Measurements from ENCODE around the gene CADPS.

Gene CADPS

GRCh38 chr3:62392626-62393292 lies 482.5 kb downstream of the CADPS start:
- DNase-seq (ENCODE audit: low read depth): no peak
- H3K4me3 ChIP-seq (ENCODE audit: low read depth, low read length): no peak overlapping the region
- TF ChIP-seq, protein P1, sequence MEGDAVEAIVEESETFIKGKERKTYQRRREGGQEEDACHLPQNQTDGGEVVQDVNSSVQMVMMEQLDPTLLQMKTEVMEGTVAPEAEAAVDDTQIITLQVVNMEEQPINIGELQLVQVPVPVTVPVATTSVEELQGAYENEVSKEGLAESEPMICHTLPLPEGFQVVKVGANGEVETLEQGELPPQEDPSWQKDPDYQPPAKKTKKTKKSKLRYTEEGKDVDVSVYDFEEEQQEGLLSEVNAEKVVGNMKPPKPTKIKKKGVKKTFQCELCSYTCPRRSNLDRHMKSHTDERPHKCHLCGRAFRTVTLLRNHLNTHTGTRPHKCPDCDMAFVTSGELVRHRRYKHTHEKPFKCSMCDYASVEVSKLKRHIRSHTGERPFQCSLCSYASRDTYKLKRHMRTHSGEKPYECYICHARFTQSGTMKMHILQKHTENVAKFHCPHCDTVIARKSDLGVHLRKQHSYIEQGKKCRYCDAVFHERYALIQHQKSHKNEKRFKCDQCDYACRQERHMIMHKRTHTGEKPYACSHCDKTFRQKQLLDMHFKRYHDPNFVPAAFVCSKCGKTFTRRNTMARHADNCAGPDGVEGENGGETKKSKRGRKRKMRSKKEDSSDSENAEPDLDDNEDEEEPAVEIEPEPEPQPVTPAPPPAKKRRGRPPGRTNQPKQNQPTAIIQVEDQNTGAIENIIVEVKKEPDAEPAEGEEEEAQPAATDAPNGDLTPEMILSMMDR (IDR thresholded peaks at IDR 0.05; ENCODE audit: low read depth, low read length, missing control alignments): no peak

DNA sequence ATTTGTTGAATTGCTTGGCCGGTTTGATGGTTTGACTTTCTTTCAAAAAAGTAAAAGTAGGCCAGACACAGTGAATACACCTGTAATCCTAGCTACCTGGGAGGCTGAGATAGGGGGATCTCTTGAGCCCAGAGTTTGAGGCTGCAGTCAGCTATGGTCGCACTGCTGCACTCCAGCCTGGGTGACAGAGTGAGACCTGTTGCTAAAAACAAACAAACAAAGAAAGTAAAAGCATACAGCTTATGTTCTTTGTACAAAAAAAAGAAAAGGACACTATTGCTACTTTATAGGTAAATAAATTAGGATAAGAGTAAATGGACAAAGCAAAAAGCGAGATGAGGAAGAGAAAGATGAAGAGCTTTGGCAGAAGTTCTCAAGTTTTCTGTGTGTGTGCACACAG lies 488.0 kb downstream of the CADPS start:
- TF ChIP-seq, protein P1 (IDR thresholded peaks at IDR 0.05; ENCODE audit: low read depth, low read length, missing control alignments): no peak
- no peak overlapping the region for H3K4me3 ChIP-seq (ENCODE audit: low read depth, low read length)
- DNase-seq (ENCODE audit: low read depth): no peak

DNA sequence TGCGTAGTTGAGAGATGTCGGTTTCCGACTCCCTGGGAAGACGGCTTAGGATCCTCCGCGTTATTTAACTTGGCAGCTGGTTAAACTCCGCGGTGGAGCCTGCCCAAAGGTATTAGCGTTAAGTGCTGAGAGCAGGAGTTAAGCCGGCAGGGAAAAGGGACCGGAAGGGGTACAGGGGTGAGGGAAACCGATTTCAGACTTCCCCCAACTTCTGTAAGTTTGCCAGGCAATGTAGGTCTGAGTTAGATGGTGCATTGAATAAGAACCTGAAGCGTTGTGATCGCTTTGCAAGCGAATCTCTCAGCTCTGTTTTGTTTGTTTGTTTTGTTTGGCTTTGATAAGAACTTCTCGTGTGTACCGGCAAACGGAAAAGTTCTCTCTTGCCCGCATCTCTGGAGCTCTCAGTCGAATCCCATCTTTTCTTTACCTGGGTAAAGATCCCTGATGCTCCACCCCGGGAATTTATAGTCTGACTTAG lies 495.9 kb downstream of the CADPS start:
- no peak for DNase-seq (ENCODE audit: low read depth)
- TF ChIP-seq, protein P1 (IDR thresholded peaks at IDR 0.05; ENCODE audit: low read depth, low read length, missing control alignments): no peak
- no peak overlapping the region for H3K4me3 ChIP-seq (ENCODE audit: low read depth, low read length)

DNA sequence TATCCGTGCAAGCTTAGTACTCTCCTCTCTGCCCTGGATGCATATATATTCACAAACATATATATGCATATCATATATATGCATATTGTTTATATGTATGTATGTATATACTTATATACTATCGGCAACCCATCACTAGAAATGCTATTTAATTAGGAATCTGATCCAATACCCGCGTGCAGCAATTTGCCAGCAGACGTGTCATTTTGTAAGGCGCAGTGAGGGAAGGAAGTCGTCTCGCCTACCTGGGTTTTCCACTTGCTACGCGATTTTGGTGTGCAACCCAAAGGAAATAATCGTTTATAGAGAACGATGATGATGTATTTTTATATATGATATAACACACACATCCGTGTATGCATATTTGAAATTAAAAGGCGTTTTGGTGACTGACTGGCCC lies 496.3 kb downstream of the CADPS start:
- DNase-seq (ENCODE audit: low read depth): no peak
- H3K4me3 ChIP-seq (ENCODE audit: low read depth, low read length): no peak overlapping the region
- TF ChIP-seq, protein P1 (IDR thresholded peaks at IDR 0.05; ENCODE audit: low read depth, low read length, missing control alignments): no peak

DNA sequence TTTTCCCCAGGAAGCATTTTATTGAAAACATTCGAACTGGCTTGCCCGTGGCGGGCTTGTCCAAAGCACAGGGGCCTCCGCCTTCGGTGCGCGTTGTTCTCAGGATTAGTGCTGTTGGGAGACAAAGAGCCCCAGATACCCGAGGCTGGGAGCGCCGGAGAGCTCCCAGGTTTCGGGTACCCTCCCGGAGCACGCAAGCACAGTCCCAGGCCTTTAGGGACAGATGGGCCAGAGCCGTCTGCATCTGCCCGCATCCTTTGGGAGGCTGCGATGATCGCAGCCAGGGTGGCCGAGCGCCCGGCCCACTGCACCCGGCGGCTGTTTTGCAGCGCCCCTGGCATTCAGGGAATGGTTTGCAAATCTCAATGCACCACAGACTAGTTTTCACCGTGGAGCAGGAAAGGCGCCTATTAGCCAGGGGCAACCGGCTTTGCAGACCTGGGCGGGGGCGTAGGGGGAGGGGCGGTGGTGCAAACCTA lies 496.9 kb downstream of the CADPS start:
- H3K4me3 ChIP-seq (ENCODE audit: low read depth, low read length): no peak overlapping the region
- TF ChIP-seq, protein P1 (IDR thresholded peaks at IDR 0.05; ENCODE audit: low read depth, low read length, missing control alignments): no peak
- no peak for DNase-seq (ENCODE audit: low read depth)

DNA sequence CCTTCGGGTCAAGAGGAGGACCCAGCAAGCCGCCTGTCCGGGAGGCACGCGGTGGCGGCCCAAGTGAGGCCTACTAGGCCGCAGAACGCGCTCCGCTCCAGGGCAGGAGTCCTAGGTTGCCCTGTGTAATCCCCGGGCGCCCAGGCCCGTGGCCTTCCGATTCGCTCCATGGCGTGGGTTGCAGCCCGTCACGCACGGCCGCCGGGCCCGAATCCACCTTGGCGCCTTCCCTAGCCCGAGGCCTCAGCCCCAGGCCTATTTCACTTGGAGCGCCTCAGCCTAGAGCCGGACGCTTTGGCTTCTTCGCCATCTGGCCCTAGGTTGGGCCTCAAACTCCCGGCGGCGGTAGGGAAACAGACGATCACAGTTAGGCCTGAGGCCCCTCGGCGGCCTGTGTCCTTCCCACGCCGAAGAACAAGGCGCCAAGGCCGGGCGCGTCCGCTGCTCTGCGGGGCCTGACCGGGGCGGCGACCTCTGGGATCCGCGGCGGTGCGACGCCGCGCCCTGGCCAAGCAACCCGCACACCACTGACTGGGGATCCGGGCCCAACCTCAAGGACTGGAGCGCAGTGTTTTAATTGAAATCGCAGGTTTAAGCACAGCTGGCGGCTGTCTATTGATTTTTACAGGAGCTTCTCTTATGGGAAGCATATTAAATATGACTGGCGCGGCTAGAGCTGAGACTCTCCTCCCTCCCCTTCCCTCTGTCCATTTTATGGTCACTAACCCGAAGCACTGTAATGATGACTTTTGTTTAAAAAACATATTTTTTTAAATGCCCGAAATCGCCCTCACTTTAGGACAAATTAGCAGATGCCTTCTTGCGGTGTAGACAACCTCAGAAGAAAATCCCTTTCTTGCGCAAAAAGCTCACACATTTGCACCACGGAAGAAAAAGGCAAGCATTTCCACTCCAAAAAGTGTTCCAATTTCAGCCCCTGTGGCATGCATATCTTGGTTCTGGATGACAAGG lies 498.0 kb downstream of the CADPS start:
- TF ChIP-seq, protein P1 (IDR thresholded peaks at IDR 0.05; ENCODE audit: low read depth, low read length, missing control alignments): no peak
- DNase-seq (ENCODE audit: low read depth): no peak
- no peak overlapping the region for H3K4me3 ChIP-seq (ENCODE audit: low read depth, low read length)

All from GM12864 (cell line).